GM18517 (cell line): ENCODE data around the gene SLC19A3.

Experiments used
- ATAC-seq: cut with Tn5 transposase; IDR thresholded peaks from one replicate; pipeline ENCODE4 v1.9.1; 2021; ENCODE audit warnings: mild to moderate bottlenecking, moderate library complexity; ENCODE audit not compliant: unreplicated experiment

SLC19A3 gene

GRCh38 chr2:227634201-227634600, 83.6 kb downstream of the SLC19A3 start:
- no peak for ATAC-seq
